Trophoblast cell (in vitro differentiated cells and primary cell): Measurements from ENCODE around the gene PCK1.

Experiments
- DNase-seq, 2 donors: peaks; one replicate each; pipeline ENCODE4 v3.0.0-alpha.2; 2016
- H2AFZ ChIP-seq: 2 replicates; pipeline ENCODE4 v1.6.1; 2013; ENCODE audit warnings: low read length, moderate library complexity, mild to moderate bottlenecking; ENCODE audit not compliant: insufficient read depth, poor library complexity
- H2AK5ac ChIP-seq: 2 replicates; pipeline ENCODE4 v1.6.1; 2013; ENCODE audit warnings: mild to moderate bottlenecking, low read length
- H2BK120ac ChIP-seq: 2 replicates; pipeline ENCODE4 v1.6.1; 2013; ENCODE audit warnings: low read length, mild to moderate bottlenecking, moderate library complexity; ENCODE audit not compliant: insufficient read depth, poor library complexity
- H2BK12ac ChIP-seq: 2 replicates; pipeline ENCODE4 v1.6.1; 2013; ENCODE audit warnings: mild to moderate bottlenecking, low read length, moderate library complexity
- H2BK5ac ChIP-seq: 2 replicates; pipeline ENCODE4 v1.6.1; 2013; ENCODE audit warnings: low read length, low read depth, moderate library complexity, mild to moderate bottlenecking; ENCODE audit not compliant: poor library complexity
- H3K14ac ChIP-seq: 2 replicates; pipeline ENCODE4 v1.6.1; 2013; ENCODE audit warnings: mild to moderate bottlenecking, low read length
- H3K18ac ChIP-seq: 2 replicates; pipeline ENCODE4 v1.6.1; 2013; ENCODE audit warnings: mild to moderate bottlenecking, low read length
- H3K23ac ChIP-seq: 2 replicates; pipeline ENCODE4 v1.6.1; 2013; ENCODE audit warnings: low read length
- H3K27ac ChIP-seq: 2 replicates; pipeline ENCODE4 v1.5.1; 2013; ENCODE audit warnings: low read depth, mild to moderate bottlenecking, inconsistent platforms, low read length, moderate library complexity
- H3K27me3 ChIP-seq: 2 replicates; pipeline ENCODE4 v1.6.1; 2013; ENCODE audit warnings: inconsistent platforms, mild to moderate bottlenecking, low read length, moderate library complexity; ENCODE audit not compliant: insufficient read depth
- H3K36me3 ChIP-seq, 2 experiments: 1 replicate in 1 of 2; 2 replicates in 1 of 2; pipeline ENCODE4 v1.6.1; 2013; ENCODE audit warnings: low read length in 2 of 2, mild to moderate bottlenecking in 2 of 2, moderate library complexity in 1 of 2; ENCODE audit not compliant: insufficient read depth in 2 of 2, control insufficient read depth in 1 of 2
- H3K4ac ChIP-seq: 2 replicates; pipeline ENCODE4 v1.6.1; 2013; ENCODE audit warnings: low read depth, mild to moderate bottlenecking, low read length, moderate library complexity
- H3K4me1 ChIP-seq, 2 experiments: 1 replicate in 1 of 2; 2 replicates in 1 of 2; pipeline ENCODE4 v1.6.1; 2013; ENCODE audit warnings: low read length in 2 of 2, mild to moderate bottlenecking in 2 of 2, moderate library complexity in 1 of 2; ENCODE audit not compliant: insufficient read depth in 2 of 2, control insufficient read depth in 1 of 2
- H3K4me2 ChIP-seq: 2 replicates; pipeline ENCODE4 v1.6.1; 2013; ENCODE audit warnings: inconsistent platforms, mild to moderate bottlenecking, low read length, moderate library complexity
- H3K4me3 ChIP-seq: 2 replicates; pipeline ENCODE4 v1.5.1; 2013; ENCODE audit warnings: mild to moderate bottlenecking, low read depth, low read length, inconsistent platforms
- H3K79me1 ChIP-seq: one replicate; pipeline ENCODE4 v1.6.1; 2013; ENCODE audit warnings: low read length
- H3K79me2 ChIP-seq: 2 replicates; pipeline ENCODE4 v1.6.1; 2013; ENCODE audit warnings: low read length, mild to moderate bottlenecking; ENCODE audit not compliant: control insufficient read depth, insufficient read depth, poor library complexity
- H3K9ac ChIP-seq: 2 replicates; pipeline ENCODE4 v1.6.1; 2013; ENCODE audit warnings: mild to moderate bottlenecking, low read length
- H3K9me3 ChIP-seq: 2 replicates; pipeline ENCODE4 v1.6.1; 2013; ENCODE audit warnings: low read depth, mild to moderate bottlenecking, control low read depth, inconsistent platforms, low read length; ENCODE audit not compliant: insufficient read depth
- H4K12ac ChIP-seq: 2 replicates; pipeline ENCODE4 v1.6.1; 2013; ENCODE audit warnings: low read depth, mild to moderate bottlenecking, low read length, moderate library complexity
- H4K8ac ChIP-seq: 2 replicates; pipeline ENCODE4 v1.6.1; 2013; ENCODE audit warnings: low read depth, mild to moderate bottlenecking, low read length, moderate library complexity
- H4K91ac ChIP-seq: one replicate; pipeline ENCODE4 v1.6.1; 2013; ENCODE audit warnings: low read depth, mild to moderate bottlenecking, low read length, moderate library complexity
- WGBS: extraction: QIAGEN DNeasy Blood & Tissue Kit; methylation state at CpG from one replicate; pipeline ENCODE4 v1.1.7; 2013; ENCODE audit warnings: missing lambda C conversion rate; ENCODE audit not compliant: insufficient read length, insufficient coverage; ENCODE audit errors: extremely low coverage; 5-methylcytosine and 5-hydroxymethylcytosine counted together

Gene PCK1

DNA sequence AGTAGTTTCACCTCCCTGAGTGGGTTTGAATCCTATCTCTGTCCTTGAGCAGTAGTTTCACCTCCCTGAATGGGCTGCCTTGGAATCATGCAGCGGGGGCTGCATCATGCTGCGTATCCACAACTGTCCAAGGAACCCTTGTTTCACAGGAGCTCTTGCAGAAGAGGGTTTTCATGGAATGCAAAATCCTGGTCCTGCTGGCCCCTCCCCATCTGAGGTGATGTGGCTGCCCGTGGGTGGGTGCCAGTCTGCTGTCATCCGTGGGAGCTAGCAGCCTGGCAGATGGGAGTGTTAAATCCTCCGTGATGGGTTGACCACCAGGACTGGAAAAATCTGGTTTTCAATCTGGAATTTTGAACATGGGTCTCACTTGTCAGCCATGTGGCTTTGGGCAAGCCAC, 37.6 kb downstream of the PCK1 start:
- no peak overlapping the region for H3K27ac ChIP-seq
- H3K4me3 ChIP-seq, result no peak overlapping the region
- H3K79me1 ChIP-seq, result no peaks in the 10 kb centered on the region
- H3K23ac ChIP-seq, result no peak overlapping the region
- no peak overlapping the region for H4K12ac ChIP-seq
- H2BK12ac ChIP-seq, result no peak overlapping the region
- H3K18ac ChIP-seq, result no peak overlapping the region
- WGBS, result no CpG with 5 or more reads among the region's 5 CpGs
- H3K4me1 ChIP-seq, result peaks cover 0 to 2% of the 10 kb centered on the region in 2 experiments
- no peak overlapping the region for H3K14ac ChIP-seq
- H3K27me3 ChIP-seq, result no peaks in the 10 kb centered on the region
- no peaks in the 10 kb centered on the region for H3K79me2 ChIP-seq
- H3K9ac ChIP-seq, result no peak overlapping the region
- no peak overlapping the region for H2AFZ ChIP-seq
- H2BK120ac ChIP-seq, result no peak overlapping the region
- no peak overlapping the region for H4K91ac ChIP-seq
- no peak overlapping the region for H3K4me2 ChIP-seq
- H3K36me3 ChIP-seq, result no peaks in the 10 kb centered on the region
- H3K4ac ChIP-seq, result no peak overlapping the region
- no peak overlapping the region for H4K8ac ChIP-seq
- H3K9me3 ChIP-seq, result peaks cover 2% of the 10 kb centered on the region
- H2BK5ac ChIP-seq, result no peak overlapping the region
- DNase-seq, result no peak
- H2AK5ac ChIP-seq, result no peak overlapping the region

DNA sequence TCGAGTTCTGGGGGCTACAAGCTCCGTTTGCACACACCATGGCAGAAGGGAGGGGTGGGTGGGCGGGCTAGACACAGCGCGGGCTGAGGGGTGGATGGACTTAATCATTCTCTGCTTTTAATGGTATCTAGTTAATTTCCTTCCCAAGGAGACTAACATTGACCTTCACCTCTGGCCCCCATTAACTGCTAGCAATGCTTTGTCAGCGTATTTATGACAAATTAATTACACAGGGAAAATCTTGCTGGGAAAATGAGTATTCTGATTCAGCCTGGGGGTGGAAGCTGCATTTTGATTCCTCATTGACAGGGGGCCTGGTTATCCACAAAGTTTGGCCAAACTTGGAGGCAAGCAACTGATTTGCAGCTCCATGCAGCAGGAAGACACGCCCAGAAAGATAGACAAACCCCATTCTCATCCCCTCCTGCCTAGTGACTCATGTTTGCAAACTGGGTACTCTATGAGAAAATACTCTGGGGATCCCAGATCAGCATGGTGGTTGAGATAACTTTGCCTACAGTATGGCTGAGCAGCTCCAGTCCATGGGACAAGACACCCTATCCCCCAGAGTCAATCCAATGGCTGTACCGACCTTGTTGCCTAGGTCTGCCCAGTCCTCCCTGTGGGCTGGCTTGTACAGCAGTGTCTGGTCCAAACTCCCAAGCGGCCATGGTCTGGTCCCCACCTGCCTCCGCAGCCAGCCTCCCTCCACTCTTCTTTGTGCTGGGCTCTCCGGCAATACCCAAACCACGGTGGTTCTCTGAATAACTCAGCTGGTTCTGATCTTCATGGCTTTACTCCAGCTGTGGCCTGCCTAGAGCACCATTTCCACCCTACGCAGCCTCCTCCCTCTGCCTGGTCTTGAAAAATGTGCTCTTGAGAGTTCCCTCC, 39.7 kb downstream of the PCK1 start:
- no peak overlapping the region for H2AFZ ChIP-seq
- peaks cover 2% of the 10 kb centered on the region for H3K9me3 ChIP-seq
- H2BK5ac ChIP-seq, result no peak overlapping the region
- H3K4me1 ChIP-seq, result peaks cover 0 to 2% of the 10 kb centered on the region in 2 experiments
- no peak overlapping the region for H4K8ac ChIP-seq
- no peak overlapping the region for H3K18ac ChIP-seq
- H3K27ac ChIP-seq, result no peak overlapping the region
- WGBS, result no CpG with 5 or more reads among the region's 13 CpGs
- DNase-seq, result no peak
- no peak overlapping the region for H3K4ac ChIP-seq
- no peak overlapping the region for H2BK120ac ChIP-seq
- no peak overlapping the region for H4K91ac ChIP-seq
- H3K4me3 ChIP-seq, result no peak overlapping the region
- no peak overlapping the region for H3K9ac ChIP-seq
- no peak overlapping the region for H3K4me2 ChIP-seq
- no peak overlapping the region for H3K23ac ChIP-seq
- H2AK5ac ChIP-seq, result no peak overlapping the region
- H4K12ac ChIP-seq, result no peak overlapping the region
- H3K14ac ChIP-seq, result no peak overlapping the region
- no peak overlapping the region for H2BK12ac ChIP-seq
- H3K36me3 ChIP-seq, result no peaks in the 10 kb centered on the region
- H3K79me1 ChIP-seq, result no peaks in the 10 kb centered on the region
- H3K27me3 ChIP-seq, result no peaks in the 10 kb centered on the region
- no peaks in the 10 kb centered on the region for H3K79me2 ChIP-seq

DNA sequence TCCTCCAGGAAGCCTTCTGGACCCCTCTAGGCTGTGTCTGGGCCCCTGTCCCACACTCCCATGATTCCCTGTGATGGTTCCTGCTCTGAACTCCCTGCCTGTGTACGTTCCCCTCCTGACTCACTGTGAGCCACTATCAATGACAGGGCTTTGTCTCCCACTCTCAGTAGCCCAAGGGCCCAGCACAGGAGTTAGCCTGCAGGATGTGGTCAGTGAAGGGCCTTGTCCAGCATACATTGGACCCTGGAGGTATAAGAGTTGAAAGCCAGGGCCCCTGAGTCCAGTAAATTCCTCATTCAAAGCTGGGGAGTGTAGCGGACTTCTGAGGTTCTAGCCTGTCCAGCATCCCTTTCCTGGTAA, 40.3 kb downstream of the PCK1 start:
- Histone ChIP-seq H2AFZ (no peak overlapping the region), H3K23ac (no peak overlapping the region), H3K9me3 (peaks cover 2% of the 10 kb centered on the region), H2AK5ac (no peak overlapping the region), H2BK120ac (no peak overlapping the region), H3K27ac (no peak overlapping the region), H3K14ac (no peak overlapping the region), H3K79me1 (no peaks in the 10 kb centered on the region), H3K79me2 (no peaks in the 10 kb centered on the region), H4K12ac (no peak overlapping the region), H2BK12ac (no peak overlapping the region), H3K36me3 (no peaks in the 10 kb centered on the region), H3K4me1 (peaks cover 0 to 2% of the 10 kb centered on the region in 2 experiments), H3K27me3 (no peaks in the 10 kb centered on the region), H3K4ac (no peak overlapping the region), H2BK5ac (no peak overlapping the region), H4K91ac (no peak overlapping the region), H3K4me2 (no peak overlapping the region), H4K8ac (no peak overlapping the region), H3K9ac (no peak overlapping the region), H3K18ac (no peak overlapping the region), H3K4me3 (no peak overlapping the region)
- WGBS, result no CpG with 5 or more reads among the region's 2 CpGs
- no peak for DNase-seq

DNA sequence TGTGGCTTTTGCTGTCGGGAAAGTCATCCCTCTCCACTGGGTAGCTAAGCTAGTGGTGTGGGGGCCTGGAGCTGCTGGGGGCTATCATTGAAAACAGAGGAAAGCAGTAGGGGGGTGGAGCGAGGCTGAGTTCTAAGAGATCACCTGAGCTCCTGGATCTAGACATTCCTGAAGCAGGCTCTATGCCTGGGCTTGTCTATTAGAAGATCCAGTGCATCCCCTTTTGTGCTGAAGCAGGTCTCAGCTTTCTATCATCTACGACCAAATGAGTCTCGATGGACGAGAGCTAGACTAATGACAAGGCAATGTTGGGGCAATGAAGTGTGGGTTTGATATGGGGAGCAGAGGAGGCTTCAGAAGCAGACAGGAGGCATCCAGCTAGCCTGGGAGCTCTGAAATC, 40.8 kb downstream of the PCK1 start:
- H3K4me3 ChIP-seq, result no peak overlapping the region
- no peak overlapping the region for H2AK5ac ChIP-seq
- WGBS, result no CpG with 5 or more reads among the region's 5 CpGs
- H3K36me3 ChIP-seq, result no peaks in the 10 kb centered on the region
- no peak overlapping the region for H3K18ac ChIP-seq
- H3K23ac ChIP-seq, result no peak overlapping the region
- no peak overlapping the region for H2AFZ ChIP-seq
- no peaks in the 10 kb centered on the region for H3K79me1 ChIP-seq
- no peak overlapping the region for H4K8ac ChIP-seq
- H3K27ac ChIP-seq, result no peak overlapping the region
- no peak overlapping the region for H2BK120ac ChIP-seq
- peaks cover 0 to 2% of the 10 kb centered on the region in 2 experiments for H3K4me1 ChIP-seq
- no peak overlapping the region for H3K14ac ChIP-seq
- no peak overlapping the region for H3K4ac ChIP-seq
- H3K9me3 ChIP-seq, result peaks cover 2% of the 10 kb centered on the region
- H3K9ac ChIP-seq, result no peak overlapping the region
- H3K27me3 ChIP-seq, result no peaks in the 10 kb centered on the region
- DNase-seq, result no peak
- H2BK5ac ChIP-seq, result no peak overlapping the region
- no peak overlapping the region for H2BK12ac ChIP-seq
- H4K12ac ChIP-seq, result no peak overlapping the region
- no peak overlapping the region for H4K91ac ChIP-seq
- no peak overlapping the region for H3K4me2 ChIP-seq
- H3K79me2 ChIP-seq, result no peaks in the 10 kb centered on the region
